K562 (cell line): ENCODE data around the gene ANHX.
A peak's percentile ranks its signal among the peaks of the same experiment; 100 is the strongest.

ENCODE experiments used
- L3MBTL2 ChIP-seq: fragments of 450-650 bp; IDR thresholded peaks from 2 replicates; pipeline ENCODE4 v1.6.1; 2016; ENCODE audit warnings: mild to moderate bottlenecking, moderate library complexity
- POLR3G ChIP-seq: IDR thresholded peaks from 2 replicates; pipeline ENCODE4 v1.6.1; 2011; ENCODE audit not compliant: insufficient read length, insufficient replicate concordance; ENCODE audit errors: extremely low read depth
- PRPF4 ChIP-seq: fragments of 200-400 bp; formaldehyde crosslinking; IDR thresholded peaks from one replicate; pipeline ENCODE4 v1.6.1; 2017; ENCODE audit warnings: low read length, low read depth, mild to moderate bottlenecking; ENCODE audit not compliant: insufficient read depth, poor library complexity, severe bottlenecking
- SETDB1 ChIP-seq: IDR thresholded peaks from one replicate; pipeline ENCODE4 v1.6.1; 2012; ENCODE audit warnings: low read length, control low read depth, inconsistent platforms
- TRIM24 ChIP-seq, 2 experiments: fragments of 450-650 bp; IDR thresholded peaks; 2 replicates each; pipeline ENCODE4 v1.6.1; 2016
- ZBTB8A ChIP-seq: fragments of 450-650 bp; IDR thresholded peaks from 2 replicates; pipeline ENCODE4 v1.6.1; 2018; ENCODE audit warnings: mild to moderate bottlenecking, moderate library complexity; ENCODE audit not compliant: partially characterized antibody
- ZSCAN29 ChIP-seq: fragments of 450-650 bp; IDR thresholded peaks from 2 replicates; pipeline ENCODE4 v1.6.1; 2017
- TF ChIP-seq, protein P1 (sequence below), 2 experiments: IDR thresholded peaks; 2 replicates each; pipeline ENCODE4 v1.6.1; 2011; ENCODE audit warnings: borderline replicate concordance in 1 of 2, control low read depth in 1 of 2, low read depth in 1 of 2, low read length in 1 of 2, mild to moderate bottlenecking in 1 of 2, mixed read lengths in 1 of 2, moderate library complexity in 1 of 2; ENCODE audit not compliant: insufficient read depth in 1 of 2, insufficient read length in 1 of 2, poor library complexity in 1 of 2, severe bottlenecking in 1 of 2; ENCODE audit errors: extremely low read depth in 1 of 2
- TF ChIP-seq, protein P2 (sequence below), 3 experiments: IDR thresholded peaks in 2 of 3; conservative IDR thresholded peaks in 1 of 3; 2 replicates each; pipeline ENCODE4 v1.5.1; 2011 to 2012; ENCODE audit warnings: low read length in 3 of 3, mild to moderate bottlenecking in 3 of 3, control low read depth in 2 of 3, improper control_type of control experiment in 1 of 3, inconsistent platforms in 1 of 3, low read depth in 1 of 3, mixed read lengths in 1 of 3, moderate library complexity in 1 of 3; ENCODE audit not compliant: insufficient read depth in 2 of 3
- TF ChIP-seq, protein P3 (sequence below): sonication (generic); formaldehyde crosslinking; IDR thresholded peaks from 2 replicates; pipeline ENCODE4 v1.9.0; 2022; ENCODE audit warnings: mild to moderate bottlenecking, missing genetic modification reagents

DNA sequence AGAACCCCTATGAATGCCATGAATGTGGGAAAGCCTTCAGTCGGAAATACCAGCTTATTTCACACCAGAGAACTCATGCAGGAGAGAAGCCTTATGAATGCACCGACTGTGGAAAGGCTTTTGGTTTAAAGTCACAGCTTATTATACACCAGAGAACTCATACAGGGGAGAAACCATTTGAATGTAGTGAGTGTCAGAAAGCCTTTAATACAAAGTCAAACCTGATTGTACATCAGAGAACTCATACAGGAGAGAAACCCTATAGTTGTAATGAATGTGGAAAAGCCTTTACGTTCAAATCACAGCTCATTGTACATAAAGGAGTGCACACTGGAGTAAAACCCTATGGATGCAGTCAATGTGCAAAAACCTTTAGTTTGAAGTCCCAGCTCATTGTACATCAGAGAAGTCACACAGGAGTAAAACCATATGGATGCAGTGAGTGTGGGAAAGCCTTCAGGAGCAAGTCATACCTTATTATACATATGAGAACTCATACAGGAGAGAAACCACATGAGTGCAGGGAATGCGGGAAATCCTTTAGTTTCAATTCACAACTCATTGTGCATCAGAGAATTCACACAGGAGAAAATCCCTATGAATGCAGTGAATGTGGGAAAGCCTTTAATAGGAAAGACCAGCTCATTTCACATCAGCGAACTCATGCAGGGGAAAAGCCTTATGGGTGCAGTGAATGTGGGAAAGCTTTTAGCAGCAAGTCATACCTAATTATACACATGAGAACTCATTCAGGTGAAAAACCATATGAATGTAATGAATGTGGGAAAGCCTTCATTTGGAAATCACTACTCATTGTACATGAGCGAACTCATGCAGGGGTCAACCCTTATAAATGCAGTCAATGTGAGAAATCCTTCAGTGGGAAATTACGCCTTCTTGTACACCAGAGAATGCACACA, 32.1 kb downstream of the ANHX start:
- TF ChIP-seq, protein P1, sequence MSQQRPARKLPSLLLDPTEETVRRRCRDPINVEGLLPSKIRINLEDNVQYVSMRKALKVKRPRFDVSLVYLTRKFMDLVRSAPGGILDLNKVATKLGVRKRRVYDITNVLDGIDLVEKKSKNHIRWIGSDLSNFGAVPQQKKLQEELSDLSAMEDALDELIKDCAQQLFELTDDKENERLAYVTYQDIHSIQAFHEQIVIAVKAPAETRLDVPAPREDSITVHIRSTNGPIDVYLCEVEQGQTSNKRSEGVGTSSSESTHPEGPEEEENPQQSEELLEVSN (IDR thresholded peaks at IDR 0.05; ENCODE audit: borderline replicate concordance in 1 of 2, extremely low read depth in 1 of 2, insufficient read depth in 1 of 2, insufficient read length in 1 of 2, low read depth in 1 of 2, low read length in 1 of 2, poor library complexity in 1 of 2, severe bottlenecking in 1 of 2) = no peak
- TF ChIP-seq SETDB1 = no peak
- TF ChIP-seq TRIM24 (IDR thresholded peaks at IDR 0.05) = 0 out of 4 replicates have a peak, but pooled peaks of 1 of the 2 experiments have one; percentile 4
- TF ChIP-seq POLR3G = no peak
- TF ChIP-seq, protein P2, sequence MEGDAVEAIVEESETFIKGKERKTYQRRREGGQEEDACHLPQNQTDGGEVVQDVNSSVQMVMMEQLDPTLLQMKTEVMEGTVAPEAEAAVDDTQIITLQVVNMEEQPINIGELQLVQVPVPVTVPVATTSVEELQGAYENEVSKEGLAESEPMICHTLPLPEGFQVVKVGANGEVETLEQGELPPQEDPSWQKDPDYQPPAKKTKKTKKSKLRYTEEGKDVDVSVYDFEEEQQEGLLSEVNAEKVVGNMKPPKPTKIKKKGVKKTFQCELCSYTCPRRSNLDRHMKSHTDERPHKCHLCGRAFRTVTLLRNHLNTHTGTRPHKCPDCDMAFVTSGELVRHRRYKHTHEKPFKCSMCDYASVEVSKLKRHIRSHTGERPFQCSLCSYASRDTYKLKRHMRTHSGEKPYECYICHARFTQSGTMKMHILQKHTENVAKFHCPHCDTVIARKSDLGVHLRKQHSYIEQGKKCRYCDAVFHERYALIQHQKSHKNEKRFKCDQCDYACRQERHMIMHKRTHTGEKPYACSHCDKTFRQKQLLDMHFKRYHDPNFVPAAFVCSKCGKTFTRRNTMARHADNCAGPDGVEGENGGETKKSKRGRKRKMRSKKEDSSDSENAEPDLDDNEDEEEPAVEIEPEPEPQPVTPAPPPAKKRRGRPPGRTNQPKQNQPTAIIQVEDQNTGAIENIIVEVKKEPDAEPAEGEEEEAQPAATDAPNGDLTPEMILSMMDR (IDR thresholded peaks at IDR 0.05 in 2 of 3, conservative IDR thresholded peaks at IDR 0.05 in 1 of 3; ENCODE audit: insufficient read depth in 2 of 3, low read depth in 1 of 3, low read length in 3 of 3) = no peak
- TF ChIP-seq ZBTB8A = no peak
- TF ChIP-seq L3MBTL2 = no peak
- TF ChIP-seq ZSCAN29 = no peak
- no peak for TF ChIP-seq PRPF4
- TF ChIP-seq, protein P3, sequence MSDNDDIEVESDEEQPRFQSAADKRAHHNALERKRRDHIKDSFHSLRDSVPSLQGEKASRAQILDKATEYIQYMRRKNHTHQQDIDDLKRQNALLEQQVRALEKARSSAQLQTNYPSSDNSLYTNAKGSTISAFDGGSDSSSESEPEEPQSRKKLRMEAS = no peak
